Activated CD8-positive, alpha-beta T cell treated with anti-CD3 and anti-CD28 coated beads for 36 hours (primary cell): ENCODE measurements around the gene RGS12. TPM values are rescaled to one million over a fixed set of nuclear protein-coding genes. Genes with fewer than 3 reads are reported as not detected.

Source experiments
- ATAC-seq: fragments of 200-7000 bp; cut with Tn5 transposase; one replicate; pipeline ENCODE4 v1.10.0; 2021; ENCODE audit warnings: mild to moderate bottlenecking, moderate library complexity
- CTCF ChIA-PET: fragments of 350-600 bp; sonication (Branson Sonifier 250); formaldehyde crosslinking; loops from one replicate; lab custom pipeline; 2021; ENCODE audit warnings: antibody characterized with exemption; lab: Charles Lee
- POLR2A ChIA-PET: fragments of 350-600 bp; sonication (Branson Sonifier 250); formaldehyde crosslinking; loops from one replicate; lab custom pipeline; 2021; ENCODE audit warnings: antibody characterized with exemption; lab: Charles Lee
- DNase-seq: peaks from one replicate; pipeline ENCODE4 v3.0.0-alpha.2; 2020
- H3K27ac Mint-ChIP-seq: one replicate; pipeline ENCODE4 v1.8.0; 2021; ENCODE audit warnings: mild to moderate bottlenecking, mixed read lengths
- H3K27me3 Mint-ChIP-seq: one replicate; pipeline ENCODE4 v1.8.0; 2021; ENCODE audit warnings: mixed read lengths
- H3K36me3 Mint-ChIP-seq: one replicate; pipeline ENCODE4 v1.8.0; 2021; ENCODE audit warnings: low read depth, mixed read lengths
- H3K4me1 Mint-ChIP-seq: one replicate; pipeline ENCODE4 v1.8.0; 2021; ENCODE audit warnings: low read depth, mixed read lengths
- H3K4me3 Mint-ChIP-seq: one replicate; pipeline ENCODE4 v1.8.0; 2021; ENCODE audit warnings: mild to moderate bottlenecking, moderate library complexity, mixed read lengths
- H3K9me3 Mint-ChIP-seq: one replicate; pipeline ENCODE4 v1.8.0; 2021; ENCODE audit warnings: mixed read lengths
- intact Hi-C: fragments of 100-400 bp; cut with micrococcal nuclease; formaldehyde crosslinking; loops from one replicate; pipeline ENCODE4 v1.10.0; 2022
- total RNA-seq, 2 experiments: library from RNA; stranded (reverse); gene quantifications; one replicate each; pipeline ENCODE4 v1.2.3, GENCODE V29; 2021
- TF ChIP-seq, protein P1 (sequence below): fragments of 200-600 bp; IDR thresholded peaks from one replicate; pipeline ENCODE4 v1.8.0; 2022; ENCODE audit warnings: antibody characterized with exemption, mild to moderate bottlenecking

The RGS12 gene
- total RNA-seq, 2 experiments from 2014 or later = 4.6 to 4.7 TPM

GRCh38 chr4:3313556-3314228, 20.9 kb downstream of the RGS12 start:
- ChIA-PET POLR2A (no interaction called here), CTCF (no interaction called here)
- intact Hi-C loops = no loop called here
- Mint-ChIP-seq H3K36me3 (no peaks in the 10 kb centered on the region), H3K4me1 (no peaks in the 10 kb centered on the region), H3K27me3 (no peaks in the 10 kb centered on the region), H3K9me3 (no peaks in the 10 kb centered on the region), H3K4me3 (no peak overlapping the region), H3K27ac (no peak overlapping the region)
- ATAC-seq (no peak), DNase-seq (no peak)
- TF ChIP-seq, protein P1, sequence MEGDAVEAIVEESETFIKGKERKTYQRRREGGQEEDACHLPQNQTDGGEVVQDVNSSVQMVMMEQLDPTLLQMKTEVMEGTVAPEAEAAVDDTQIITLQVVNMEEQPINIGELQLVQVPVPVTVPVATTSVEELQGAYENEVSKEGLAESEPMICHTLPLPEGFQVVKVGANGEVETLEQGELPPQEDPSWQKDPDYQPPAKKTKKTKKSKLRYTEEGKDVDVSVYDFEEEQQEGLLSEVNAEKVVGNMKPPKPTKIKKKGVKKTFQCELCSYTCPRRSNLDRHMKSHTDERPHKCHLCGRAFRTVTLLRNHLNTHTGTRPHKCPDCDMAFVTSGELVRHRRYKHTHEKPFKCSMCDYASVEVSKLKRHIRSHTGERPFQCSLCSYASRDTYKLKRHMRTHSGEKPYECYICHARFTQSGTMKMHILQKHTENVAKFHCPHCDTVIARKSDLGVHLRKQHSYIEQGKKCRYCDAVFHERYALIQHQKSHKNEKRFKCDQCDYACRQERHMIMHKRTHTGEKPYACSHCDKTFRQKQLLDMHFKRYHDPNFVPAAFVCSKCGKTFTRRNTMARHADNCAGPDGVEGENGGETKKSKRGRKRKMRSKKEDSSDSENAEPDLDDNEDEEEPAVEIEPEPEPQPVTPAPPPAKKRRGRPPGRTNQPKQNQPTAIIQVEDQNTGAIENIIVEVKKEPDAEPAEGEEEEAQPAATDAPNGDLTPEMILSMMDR = no peak

GRCh38 chr4:3314706-3315260, 22.0 kb downstream of the RGS12 start:
- Mint-ChIP-seq H3K4me1 (no peaks in the 10 kb centered on the region), H3K9me3 (no peaks in the 10 kb centered on the region), H3K4me3 (no peak overlapping the region), H3K27me3 (no peaks in the 10 kb centered on the region), H3K36me3 (no peaks in the 10 kb centered on the region), H3K27ac (no peak overlapping the region)
- ChIA-PET POLR2A (no interaction called here), CTCF (interaction anchor here (1.4 kb wide), 1 partner anchor 31 kb away, joined by 4 read pairs; no protein-coding TSS in a partner anchor)
- TF ChIP-seq, protein P1 = no peak
- intact Hi-C loops = no loop called here
- ATAC-seq (no peak), DNase-seq (no peak)

DNA sequence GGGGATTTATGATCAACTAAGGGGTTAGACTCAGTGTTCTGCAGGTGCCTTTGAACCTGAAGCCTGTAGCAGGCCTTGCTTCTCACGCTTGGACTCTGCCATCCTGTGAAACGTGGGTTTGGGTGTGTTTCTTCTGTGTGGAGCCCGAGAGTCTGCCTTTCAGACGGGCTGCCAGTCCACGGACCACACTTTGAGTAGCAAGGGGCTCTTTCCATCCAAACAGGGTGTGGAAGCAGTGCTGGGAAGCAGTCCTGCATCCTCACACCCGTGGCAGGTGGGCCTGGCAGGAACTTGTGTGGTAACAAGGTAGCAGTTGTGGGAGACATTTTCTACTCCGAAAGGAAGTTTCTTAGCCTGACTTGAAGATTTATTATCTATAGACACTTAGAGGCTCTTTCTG, 22.7 kb downstream of the RGS12 start:
- TF ChIP-seq, protein P1 = no peak
- Mint-ChIP-seq H3K36me3 (no peaks in the 10 kb centered on the region), H3K27me3 (no peaks in the 10 kb centered on the region), H3K4me3 (no peak overlapping the region), H3K9me3 (no peaks in the 10 kb centered on the region), H3K27ac (no peak overlapping the region), H3K4me1 (no peaks in the 10 kb centered on the region)
- intact Hi-C loops = no loop called here
- DNase-seq (no peak), ATAC-seq (no peak)
- ChIA-PET POLR2A (no interaction called here), CTCF (interaction anchor here (1.4 kb wide), 1 partner anchor 31 kb away, joined by 4 read pairs; no protein-coding TSS in a partner anchor)

GRCh38 chr4:3316146-3316545, 23.3 kb downstream of the RGS12 start:
- ATAC-seq (no peak), DNase-seq (no peak)
- ChIA-PET POLR2A (no interaction called here), CTCF (interaction anchor here (1.4 kb wide), 1 partner anchor 30 kb away, joined by 4 read pairs; no protein-coding TSS in a partner anchor)
- Mint-ChIP-seq H3K27ac (no peak overlapping the region), H3K27me3 (no peaks in the 10 kb centered on the region), H3K9me3 (no peaks in the 10 kb centered on the region), H3K36me3 (no peaks in the 10 kb centered on the region), H3K4me3 (no peak overlapping the region), H3K4me1 (no peaks in the 10 kb centered on the region)
- intact Hi-C loops = no loop called here
- TF ChIP-seq, protein P1 = no peak

DNA sequence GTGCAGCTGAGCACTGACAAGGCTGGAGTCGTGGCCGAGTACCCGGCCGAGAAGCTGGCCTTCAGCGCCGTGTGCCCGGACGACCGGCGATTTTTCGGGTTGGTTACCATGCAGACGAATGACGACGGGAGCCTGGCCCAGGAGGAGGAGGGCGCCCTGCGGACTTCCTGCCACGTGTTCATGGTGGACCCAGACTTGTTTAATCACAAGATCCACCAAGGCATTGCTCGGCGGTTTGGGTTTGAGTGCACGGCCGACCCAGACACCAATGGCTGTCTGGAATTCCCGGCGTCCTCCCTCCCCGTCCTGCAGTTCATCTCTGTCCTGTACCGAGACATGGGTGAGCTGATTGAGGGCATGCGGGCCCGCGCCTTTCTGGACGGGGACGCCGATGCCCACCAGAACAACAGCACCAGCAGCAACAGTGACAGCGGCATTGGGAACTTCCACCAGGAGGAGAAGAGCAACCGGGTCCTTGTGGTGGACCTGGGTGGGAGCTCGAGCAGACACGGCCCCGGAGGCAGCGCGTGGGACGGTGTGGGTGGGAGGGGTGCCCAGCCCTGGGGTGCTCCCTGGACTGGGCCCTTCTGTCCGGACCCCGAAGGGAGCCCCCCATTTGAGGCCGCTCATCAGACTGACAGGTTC, 24.3 kb downstream of the RGS12 start:
- intact Hi-C loops = no loop called here
- Mint-ChIP-seq H3K9me3 (no peaks in the 10 kb centered on the region), H3K27me3 (no peaks in the 10 kb centered on the region), H3K4me1 (no peaks in the 10 kb centered on the region), H3K27ac (no peak overlapping the region), H3K36me3 (no peaks in the 10 kb centered on the region), H3K4me3 (no peak overlapping the region)
- TF ChIP-seq, protein P1 = no peak
- ChIA-PET POLR2A (no interaction called here), CTCF (interaction anchor here (1.3 kb wide), 1 partner anchor 11 kb away, joined by 4 read pairs; no protein-coding TSS in a partner anchor)
- DNase-seq = no peak
- ATAC-seq = no peak
